Measurements from ENCODE around the gene RERG.
A peak's percentile ranks its signal among the peaks of the same experiment; 100 is the strongest.

RERG gene

DNA sequence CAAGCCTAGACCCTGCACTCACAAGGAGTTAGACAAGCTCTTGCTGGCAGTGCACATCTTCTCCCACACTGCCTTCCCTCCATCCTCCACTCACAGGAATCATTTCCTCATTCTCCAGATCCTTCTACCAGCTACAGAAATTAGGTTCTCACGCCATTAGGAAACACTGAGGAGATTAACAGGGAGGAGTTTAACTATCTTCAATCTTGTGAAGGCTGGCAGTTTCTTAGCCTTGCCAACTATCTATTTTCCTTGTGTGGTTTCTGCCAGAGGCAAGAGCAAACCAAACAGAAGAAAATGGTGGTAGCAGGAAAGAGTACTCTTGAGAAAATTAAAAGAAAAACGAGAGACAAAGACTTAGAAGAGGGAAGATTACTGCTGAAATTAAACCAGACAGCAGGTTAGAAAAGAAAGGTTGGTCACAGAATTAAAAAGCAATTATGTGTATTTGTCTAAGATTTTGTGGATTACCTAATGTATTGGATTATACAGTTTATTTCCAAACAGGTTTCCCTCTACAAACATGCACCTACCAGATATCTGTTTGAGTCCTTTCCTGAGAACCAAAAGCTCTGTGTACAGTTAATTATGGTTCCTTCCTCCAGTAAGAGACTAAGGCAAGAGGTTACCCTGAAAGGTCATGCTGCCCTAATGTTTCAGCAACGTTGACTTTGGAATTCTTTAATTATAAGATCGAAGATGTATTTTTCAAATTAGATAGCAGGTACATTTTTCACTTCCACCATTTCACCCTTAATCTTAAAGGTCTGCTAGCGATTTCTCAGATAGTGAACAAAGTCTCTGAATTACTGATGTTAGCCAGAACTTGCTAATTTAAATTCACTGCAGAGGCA lies 5.0 kb downstream of the RERG start:
- no peak for DNase-seq

DNA sequence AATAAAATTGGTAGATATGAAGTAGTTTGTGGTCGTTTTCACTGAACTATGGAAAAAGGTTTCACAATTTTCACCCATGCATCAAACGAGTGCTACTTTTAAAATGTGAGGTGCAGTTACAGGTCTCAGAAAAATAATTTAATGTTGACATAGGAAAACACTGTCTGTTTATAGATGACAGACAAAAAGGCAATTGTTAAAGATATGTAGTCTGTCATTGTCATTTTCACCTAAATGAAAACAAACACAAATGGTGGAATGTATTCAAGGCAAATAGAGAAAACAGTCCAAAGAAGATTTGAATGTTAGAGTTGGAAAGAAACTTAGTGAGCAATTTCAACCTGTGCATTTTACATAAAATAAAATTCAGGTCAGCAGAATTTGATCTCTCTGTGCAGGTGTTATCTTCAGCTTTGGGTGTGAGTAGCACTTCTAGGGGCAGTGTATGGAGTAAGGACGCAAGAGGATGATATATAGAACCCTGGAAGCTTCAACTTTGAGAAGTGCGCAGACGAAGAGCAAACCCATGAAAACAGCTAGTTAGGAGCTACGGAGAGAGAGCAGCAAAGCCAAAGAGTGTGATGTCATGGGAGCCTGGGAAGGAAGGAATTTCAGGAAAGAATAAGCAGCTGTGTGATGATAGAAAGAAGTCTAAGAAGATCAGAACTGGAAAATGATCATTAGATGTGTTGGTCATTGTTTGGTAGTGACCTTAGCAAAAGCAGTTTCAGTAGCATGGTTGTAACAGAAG lies 6.2 kb downstream of the RERG start:
- no peak for DNase-seq

DNA sequence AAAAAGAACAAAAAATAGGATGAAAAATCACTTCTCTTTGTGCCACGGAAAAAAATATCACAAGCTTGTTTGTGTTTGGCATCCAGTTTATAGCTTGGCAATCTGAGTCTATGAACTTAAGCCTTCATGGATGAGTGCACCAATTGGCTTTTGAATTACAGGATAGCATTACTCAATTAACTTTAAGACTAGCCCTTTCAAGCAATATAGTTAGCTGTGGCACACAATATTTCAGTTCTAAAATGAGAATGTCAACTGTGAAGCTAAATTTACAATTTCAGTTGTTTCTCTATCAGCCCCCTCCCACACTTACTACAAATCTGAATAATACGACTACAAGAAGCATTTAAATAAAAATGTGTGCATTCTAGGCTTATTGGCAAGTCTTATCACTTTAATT lies 8.3 kb downstream of the RERG start:
- no peak for DNase-seq

DNA sequence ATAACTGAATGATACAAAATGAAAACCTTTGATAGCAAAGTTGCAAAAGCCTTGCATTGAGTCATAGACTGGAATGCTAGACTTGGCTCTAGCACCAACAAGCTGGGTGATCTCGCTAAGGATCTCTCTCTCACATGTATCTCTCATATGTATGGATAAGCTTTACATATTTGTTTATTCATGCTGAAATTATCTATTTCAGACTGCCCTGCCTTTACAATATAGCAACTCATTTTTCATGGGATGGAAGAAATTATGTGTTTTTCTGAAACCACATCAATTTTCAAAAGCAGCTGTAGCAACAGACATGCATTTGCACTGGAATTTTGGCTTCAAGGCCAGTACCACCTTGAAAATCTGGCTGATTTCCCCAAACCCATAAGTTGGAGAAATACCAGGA lies 11.4 kb downstream of the RERG start:
- DNase-seq: peak; percentile 93

DNA sequence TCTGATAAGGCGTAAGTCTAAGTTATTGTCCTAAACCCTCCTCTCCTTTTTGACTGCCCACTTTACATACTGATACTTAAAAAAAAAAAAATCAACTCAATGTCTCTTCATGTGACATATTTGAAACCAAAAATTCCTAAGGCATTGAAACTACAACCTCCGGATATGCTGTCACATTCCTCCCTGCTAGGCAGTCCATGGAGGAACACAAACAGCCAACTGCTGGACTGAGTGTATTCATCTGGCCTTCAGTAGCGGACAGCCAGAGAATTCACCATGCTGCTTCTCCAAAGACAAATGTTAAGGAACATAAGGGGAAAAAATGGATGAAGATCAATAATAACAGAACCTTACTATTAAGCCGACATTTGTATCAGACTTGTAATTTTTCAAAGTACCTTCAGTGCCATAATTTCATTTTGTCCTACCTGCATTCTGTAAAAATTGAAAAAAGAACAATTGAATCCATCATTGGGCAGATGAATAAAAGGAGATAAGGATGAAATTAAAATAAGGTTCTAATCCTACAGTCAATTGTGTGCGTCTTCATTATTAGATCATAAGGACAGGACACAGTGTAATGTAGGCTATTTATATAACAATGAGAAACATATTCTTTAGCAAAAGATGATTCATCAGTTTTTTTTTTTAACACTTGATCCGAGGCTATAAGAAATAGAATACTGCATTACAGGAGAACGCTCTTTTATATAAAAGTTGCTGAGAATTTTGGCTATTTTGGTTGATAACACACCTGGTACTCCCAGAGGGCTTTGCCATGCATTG lies 12.2 kb downstream of the RERG start:
- DNase-seq: peak; percentile 66

DNA sequence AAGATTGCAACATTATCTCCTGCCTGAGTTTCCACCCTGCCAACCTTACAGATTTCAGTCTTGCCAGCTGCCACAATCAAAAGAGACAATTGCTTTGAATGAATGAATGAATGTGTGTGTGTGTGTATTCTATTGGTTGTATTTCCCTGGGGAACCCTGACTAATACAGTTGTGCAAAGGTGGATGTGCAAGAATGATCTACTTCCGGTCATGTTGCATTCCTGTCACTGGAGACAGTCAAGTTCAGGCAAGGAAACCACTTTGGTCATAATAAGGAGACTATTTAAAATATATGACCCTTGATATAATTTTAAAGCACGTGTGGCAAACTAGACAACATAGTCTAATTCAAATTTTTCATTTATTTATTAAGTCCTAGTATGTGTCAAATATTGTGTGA lies 13.1 kb downstream of the RERG start:
- peak; percentile 58 for DNase-seq

DNA sequence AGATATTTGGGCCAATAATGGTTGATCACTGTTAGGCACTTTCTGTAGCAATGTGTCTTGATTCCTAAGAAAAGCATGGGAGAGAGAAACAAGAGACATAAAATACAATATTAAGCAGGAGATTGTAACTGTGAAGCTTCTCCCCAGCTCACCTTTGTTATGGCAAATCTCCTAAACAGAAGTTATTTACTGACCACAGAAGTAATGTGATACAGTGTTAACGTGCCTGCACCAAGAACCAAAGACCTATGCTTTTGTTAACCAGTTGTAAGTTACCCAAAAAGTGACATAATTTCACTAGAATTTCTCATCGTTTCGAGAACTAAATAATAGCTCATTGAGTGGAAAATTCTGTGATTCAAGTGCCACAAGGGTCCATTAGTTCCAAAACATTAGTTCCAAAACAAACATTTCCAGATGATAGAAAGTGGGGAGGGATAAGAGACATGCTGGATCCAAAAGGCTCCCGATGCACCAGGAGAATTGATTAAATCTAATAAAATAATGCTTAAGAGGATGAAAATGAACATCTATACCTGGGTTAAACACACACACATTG lies 14.3 kb downstream of the RERG start:
- DNase-seq: no peak

DNA sequence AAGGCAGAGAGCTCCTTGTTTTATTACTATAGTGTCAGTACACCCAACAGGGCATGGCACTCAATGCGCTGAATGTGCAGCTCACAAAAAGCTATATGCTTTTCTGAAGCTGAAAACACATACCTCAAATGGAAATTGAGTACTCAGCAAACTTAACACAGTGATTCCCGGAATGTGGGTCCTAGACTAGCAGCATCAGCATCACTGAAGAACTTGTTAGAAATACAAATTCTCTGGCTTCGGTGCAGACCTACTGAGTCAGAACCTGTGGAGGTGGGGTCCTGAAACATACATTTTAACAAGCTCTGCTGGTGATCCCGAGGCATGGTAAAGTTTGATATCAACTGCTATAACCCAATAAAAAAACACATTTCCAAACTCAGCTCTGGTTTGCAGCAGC lies 14.9 kb downstream of the RERG start:
- no peak for DNase-seq

DNA sequence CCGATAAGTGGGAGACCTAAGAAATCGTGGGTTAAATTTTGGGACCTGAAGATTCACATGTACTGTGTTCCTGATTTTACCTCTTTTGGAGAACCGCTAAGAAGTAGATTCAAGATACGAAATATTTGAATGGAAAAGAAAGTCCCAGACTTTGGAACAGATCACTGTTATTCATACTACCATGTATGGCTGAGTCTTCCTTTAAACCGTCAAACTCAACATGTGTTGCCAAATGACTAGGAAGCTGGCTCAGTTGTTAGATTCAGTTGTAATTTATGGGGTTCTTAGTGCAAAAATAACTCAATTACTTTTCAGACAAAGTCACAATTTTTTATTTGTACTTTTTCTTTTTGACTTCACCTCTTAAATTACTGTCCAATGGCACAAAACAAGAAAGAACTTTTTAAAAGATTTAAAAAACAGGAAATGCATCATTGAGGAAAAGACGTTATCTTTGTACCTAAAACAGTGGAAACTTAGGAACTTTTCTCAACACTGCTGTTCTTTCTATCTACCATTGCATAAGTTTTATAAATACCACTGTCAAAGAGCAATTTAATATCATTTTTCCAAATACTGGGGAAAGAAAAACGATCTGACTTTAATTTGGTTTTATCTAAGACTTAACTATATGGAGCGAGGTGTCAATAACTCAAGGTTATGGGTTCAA lies 15.7 kb downstream of the RERG start:
- no peak for DNase-seq

DNA sequence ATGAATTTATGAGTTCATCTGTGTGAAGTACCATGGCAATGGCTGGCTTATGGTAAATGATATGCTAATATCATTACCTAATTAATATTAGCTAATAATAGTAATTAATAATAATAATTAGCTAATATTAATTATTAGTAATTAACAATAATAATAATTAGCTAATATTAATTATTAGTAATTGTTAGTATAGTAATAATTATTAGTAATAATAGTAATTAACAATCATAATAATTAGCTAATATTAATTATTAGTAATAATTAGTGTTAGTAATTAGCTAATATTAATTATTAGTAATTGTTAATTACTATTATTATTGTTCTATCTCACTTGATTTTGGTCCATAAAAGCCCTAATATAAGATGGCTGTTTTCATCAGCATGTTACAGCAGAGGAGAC lies 19.8 kb downstream of the RERG start:
- DNase-seq: no peak

DNA sequence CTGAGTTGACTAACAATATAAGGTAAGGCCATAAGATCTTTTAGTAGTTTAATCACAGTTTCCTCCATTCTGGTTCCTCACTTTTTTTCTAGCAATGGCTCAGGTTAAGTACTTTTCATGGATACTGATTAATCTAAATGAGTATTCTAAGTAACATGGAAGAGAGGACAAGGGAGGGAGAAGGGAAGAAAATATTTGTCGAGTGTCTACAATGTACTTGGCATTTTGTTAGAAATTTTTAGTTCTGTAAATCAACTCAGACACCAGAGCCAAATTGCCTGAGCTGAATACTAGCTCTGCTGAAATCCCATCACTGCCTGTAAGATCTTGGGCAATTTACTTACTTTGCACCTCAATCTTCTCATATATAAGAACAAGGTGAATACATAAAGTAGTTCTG lies 20.2 kb downstream of the RERG start:
- no peak for DNase-seq

DNA sequence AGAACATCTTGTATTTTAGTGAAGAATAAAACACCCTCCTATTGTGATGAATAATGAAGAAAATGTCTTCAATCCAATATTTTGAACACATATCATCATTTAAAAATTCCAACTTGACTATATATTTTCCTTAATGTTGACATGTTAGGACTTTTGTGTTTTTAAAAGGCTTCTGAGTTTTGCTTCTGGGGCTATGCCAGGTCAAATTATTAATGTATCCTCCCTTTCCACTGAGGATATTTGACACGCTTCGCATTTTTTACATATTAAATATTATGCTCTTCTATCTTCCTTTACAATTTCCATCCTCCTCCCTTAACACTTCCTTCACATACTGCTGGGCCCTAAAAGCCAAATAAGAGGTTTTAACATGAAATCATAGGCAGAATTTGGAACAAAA lies 20.6 kb downstream of the RERG start:
- DNase-seq: peak; percentile 80

DNA sequence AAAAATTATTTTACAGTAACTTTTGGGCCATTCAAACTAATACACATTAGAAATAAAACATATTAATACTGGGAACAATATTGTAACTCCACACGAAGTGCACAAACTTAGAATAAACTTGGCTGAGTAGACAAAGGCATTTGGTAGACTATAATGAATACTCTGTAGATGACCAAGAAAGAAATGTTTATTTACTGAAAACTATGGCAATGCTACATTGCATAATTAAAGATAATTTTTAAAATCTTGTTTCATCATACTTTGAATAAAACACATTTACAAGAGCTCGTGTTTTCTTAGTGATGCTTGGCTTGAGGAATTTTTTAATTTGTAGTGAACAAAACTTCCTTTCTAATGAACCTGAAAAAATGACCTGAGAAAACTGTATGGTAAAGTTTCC lies 21.3 kb downstream of the RERG start:
- no peak for DNase-seq

DNA sequence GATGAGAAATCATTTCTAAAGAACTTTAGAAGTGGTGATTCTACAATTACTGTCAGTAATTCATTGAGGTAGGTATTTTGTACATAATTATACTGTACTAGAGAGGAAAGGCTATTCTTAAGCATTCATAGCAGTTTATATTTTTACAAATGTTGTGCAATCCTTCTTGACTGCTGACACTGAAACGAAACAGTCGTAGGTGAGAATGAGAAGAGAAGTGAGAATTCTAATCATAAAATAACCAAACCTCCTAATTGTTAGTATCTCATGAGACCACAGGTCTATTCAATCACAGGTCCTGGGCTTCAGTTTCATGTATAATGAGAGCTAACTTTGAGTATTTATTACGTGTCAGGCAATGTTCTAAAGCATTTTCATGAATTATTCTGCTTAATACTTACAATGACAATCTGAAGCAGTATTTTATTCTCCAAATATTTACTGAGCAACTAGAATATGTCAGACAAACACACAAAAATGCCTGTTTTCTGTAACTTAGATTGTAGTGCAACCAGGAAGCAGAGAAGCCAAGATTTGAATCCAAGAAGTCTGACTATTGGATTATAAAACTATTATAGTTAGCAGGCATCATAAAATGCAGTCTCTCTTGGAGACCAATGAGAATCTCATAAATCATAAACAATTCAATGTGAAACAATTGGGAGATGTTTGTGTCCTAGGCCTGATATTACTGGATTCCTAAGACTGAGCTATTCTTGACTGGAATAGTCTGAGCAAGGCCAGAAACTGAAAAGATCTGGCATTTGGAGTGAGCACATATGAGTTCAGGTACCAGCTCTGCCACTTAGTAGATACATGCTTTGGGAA lies 24.3 kb downstream of the RERG start:
- DNase-seq: no peak

DNA sequence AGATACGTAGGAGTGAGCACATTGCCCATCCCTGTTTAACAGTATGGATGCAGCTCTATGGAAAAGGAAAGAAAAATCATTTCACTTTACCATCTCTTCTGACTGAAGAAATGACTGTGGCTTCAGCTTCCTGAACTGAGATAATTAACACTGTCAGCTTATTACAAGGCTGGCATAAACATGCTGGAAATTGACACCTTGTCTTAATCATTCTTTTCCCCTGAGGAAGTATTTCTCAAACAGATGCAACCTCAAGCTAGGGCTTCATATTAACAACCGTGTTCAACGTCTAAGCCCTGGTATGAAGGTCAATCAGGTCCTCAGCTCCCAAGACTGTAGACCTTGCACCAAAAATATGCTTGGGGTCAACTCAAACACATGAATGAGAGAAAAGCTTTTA lies 25.0 kb downstream of the RERG start:
- DNase-seq: no peak

DNA sequence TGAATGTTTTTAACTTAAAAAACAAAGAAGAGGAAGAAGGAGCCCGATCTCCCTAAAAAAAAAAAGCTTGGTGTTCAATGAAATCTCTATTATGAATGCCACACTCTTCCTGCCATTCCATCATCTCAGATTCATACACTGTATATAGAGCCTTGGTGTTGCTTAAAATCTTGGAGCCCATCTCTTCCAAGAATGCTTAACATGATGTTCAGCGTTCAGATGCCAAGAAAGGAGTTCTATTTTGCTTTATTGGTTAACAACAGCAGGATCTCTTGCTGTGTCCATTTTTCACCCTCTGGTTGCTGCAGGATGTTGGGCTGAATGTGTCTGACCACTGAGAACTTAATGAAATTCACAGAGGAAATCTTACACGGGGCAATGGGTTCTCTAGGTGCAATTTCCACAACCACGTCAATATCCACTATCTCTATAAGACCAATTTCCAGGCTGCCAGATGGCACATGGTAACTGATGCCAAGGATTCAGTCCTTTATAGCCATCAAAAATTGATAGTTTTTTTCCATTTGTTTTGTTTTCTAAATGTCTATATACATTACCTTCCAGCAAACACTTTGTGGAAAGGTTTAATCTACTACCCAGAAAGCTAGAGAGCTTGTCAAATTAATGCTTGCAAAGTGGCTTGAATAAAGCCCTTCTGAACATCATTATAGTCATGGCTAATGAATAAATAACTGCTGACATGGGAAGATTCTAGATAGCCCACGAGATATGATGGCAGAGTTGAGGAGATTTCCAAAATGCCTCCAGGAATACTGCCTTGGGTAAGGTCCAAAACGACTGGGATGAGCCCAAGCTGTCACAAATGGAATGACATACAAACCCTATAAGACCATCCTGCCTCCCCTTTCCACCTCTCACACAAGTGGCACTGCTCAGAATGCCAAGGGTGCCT lies 26.5 kb downstream of the RERG start:
- no peak for DNase-seq

DNA sequence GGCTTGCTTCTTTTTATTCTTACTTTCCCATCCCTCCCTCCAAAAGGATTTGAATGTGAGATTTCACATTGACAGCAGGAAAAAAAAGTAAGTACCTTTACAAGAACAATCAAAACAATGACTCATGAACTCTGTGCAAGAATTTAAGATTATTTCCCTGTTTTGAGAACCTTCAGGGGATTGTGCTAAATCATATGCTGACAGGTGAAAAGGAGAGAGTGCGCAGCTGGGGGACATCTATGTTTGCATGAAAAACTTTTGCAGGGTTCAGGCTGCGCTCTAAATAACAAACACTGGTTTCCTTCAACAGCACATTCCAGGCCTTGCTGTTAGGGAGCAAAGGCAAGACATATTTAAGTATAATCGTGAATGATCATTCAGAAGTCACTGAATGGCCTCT lies 27.3 kb downstream of the RERG start:
- peak; percentile 58 for DNase-seq

DNA sequence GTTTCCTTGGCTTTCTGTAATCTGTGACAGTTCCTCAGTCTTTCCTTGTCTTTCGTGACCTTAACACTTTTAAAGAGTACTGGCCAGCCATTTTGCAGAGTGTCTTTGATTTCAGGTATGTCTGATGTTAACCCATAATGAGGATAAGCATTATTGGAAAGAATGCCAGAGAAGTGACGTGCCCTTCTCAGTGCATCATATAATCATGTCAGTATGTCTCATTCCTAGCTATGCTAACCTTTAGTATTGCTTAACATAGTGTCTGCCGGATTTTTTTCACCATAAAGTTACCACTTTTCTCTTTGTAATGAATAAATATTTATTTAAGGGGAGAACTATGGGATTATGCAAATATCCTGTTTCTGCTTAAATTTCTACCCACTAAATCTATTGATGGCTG lies 28.5 kb downstream of the RERG start:
- peak; percentile 31 for DNase-seq

DNA sequence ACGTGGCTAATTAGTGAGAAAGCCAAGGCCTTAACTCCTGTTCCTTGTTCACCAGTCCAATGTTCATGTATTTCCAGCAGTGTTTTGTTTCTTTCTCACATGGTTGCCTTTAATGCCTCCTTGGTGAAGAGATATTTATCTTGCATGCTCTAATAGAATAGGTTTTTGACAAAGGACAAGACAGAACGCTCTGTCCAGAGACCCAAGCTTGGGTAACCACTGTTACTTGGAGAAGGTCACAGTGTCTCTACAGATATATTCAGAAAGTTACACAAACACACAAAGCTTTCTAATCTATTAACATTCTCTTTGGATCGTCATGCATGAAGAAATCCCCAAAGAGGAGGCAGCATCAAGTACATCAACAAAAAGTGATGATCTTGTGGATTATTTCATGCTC lies 33.1 kb downstream of the RERG start:
- DNase-seq: no peak

DNA sequence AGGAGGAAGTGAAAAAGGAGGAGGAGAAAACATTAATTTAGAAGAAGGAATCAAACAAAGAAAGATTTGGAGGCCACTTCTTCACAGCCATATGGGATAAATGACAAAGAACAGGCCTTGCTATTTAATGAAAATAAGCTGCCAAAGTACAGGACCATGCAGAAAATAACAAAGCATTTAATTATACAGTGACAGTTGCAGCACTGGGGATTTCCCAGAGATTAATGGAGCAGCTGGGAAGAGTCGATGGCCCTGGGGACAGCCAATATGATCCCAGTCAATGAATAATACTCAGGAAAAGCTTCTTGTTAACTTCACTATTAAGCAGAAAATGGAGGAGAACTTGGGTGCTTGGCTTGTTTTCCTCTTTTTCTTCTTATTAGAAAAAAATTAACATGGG lies 34.6 kb downstream of the RERG start:
- DNase-seq: no peak

DNA sequence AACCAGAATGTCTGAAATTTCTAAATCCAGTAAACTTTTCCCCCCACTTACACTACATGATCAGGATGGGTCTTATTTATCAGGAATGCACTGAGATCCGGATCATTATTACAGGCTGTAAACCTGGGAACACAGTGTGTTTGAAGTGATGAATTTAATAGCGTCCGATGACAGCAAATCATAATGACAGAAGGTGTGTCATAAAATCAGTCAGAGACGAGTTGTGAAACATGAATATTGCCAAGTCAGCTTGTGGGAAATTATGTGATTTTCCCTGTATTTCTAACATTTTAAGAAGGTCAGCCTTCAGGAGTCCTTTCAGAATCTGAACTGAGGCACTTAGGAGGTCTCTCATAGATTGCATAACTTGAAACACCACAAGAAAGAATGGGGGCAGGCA lies 36.7 kb downstream of the RERG start:
- no peak for DNase-seq

Measured in fibroblast of upper back skin (primary cell).